Measurements from ENCODE around the gene GABARAP. TPM values are rescaled to one million over a fixed set of nuclear protein-coding genes. Genes with fewer than 3 reads are reported as not detected.
A peak's percentile ranks its signal among the peaks of the same experiment; 100 is the strongest.

The GABARAP gene
- total RNA-seq, 1 donor from 2014 or later = 418 TPM

DNA sequence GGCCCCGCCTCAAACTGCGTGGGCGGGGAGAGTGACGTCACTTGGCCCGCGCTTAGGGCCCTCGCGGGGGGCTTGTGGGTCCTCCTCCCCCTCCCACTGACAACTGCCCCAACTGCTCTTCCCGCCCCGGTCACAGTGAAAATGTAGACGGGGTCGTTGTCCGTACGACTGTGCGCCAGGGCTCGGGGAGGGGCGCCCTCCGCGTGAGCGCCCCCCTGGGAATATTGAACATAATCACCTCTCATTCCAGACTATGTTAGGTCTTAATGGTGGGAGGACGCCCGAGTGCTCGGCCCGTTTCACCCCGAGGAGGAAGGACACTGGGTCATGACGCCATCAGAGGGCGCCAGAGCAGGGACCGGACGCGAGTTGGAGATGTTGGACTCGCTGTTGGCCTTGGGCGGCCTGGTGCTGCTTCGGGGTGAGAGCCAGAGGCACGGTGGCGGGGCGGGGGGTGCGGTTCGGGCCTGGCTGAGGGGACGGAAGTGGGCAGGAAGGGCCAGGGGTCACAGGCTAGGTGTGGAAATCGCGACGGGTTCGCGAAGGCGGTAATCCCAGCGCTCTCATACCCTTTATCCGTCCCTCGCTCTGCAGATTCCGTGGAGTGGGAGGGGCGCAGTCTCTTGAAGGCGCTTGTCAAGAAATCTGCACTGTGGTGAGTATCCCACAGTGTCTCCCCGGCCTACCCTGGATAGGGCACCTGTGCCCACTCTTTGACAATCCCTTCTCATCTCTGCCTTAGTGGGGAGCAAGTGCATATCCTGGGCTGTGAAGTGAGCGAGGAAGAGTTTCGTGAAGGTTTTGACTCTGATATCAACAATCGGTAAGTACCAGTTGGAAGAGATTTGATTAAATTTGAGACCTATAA, 10.2 kb upstream of the GABARAP start, which contains the start of gene ELP5:
TSS of gene ELP5 (plus strand) at position 40 of the 868 bp plus-strand sequence. CDS start at position 376, 336 bp downstream.
- Mint-ChIP-seq H3K27me3 (ENCODE audit: unreplicated experiment) (peaks cover 12% of the 10 kb centered on the region), H3K36me3 (ENCODE audit: low read depth, unreplicated experiment) (peaks cover 30% of the 10 kb centered on the region), H3K4me3 (ENCODE audit: unreplicated experiment) (peak within 1 kb of the TSS; percentile 93), H3K27ac (ENCODE audit: unreplicated experiment) (peak within 1 kb of the TSS; percentile 99), H3K9me3 (ENCODE audit: unreplicated experiment) (no peaks in the 10 kb centered on the region), H3K4me1 (ENCODE audit: unreplicated experiment) (peaks cover 31% of the 10 kb centered on the region)
- peak; percentile 99 for DNase-seq (ENCODE audit: low spot score)
- TF ChIP-seq, protein P1, sequence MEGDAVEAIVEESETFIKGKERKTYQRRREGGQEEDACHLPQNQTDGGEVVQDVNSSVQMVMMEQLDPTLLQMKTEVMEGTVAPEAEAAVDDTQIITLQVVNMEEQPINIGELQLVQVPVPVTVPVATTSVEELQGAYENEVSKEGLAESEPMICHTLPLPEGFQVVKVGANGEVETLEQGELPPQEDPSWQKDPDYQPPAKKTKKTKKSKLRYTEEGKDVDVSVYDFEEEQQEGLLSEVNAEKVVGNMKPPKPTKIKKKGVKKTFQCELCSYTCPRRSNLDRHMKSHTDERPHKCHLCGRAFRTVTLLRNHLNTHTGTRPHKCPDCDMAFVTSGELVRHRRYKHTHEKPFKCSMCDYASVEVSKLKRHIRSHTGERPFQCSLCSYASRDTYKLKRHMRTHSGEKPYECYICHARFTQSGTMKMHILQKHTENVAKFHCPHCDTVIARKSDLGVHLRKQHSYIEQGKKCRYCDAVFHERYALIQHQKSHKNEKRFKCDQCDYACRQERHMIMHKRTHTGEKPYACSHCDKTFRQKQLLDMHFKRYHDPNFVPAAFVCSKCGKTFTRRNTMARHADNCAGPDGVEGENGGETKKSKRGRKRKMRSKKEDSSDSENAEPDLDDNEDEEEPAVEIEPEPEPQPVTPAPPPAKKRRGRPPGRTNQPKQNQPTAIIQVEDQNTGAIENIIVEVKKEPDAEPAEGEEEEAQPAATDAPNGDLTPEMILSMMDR (IDR thresholded peaks at IDR 0.05; ENCODE audit: unreplicated experiment) = no peak

DNA sequence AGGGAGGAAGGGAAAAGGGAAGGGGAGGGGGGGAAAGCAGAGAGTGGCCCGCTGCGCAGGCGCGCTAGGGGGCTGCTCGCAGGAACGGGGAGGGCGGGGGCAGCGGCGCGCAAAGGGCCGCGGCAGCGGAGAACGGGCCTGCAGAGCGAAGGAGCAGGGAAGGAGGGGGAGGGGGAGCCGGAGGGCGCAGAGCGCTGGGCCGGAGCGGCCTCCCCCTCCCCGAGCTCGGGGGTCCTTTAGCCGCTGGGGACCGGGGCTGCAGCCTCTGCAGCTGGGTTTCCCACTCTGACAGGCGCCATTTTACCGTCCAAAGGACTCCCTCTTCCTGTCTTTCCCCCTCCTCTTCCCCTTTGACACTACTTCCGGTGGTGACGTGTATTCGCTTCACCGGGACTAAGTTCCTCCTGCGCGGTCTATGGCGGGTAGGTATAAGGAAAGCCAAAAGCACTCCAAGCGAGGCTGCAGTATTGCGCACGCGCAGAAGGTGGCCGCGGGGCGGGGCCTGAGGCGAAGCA, 9.5 kb upstream of the GABARAP start, which contains the start of gene CTDNEP1:
TSS of gene CTDNEP1 (minus strand) at position 74 of the 515 bp plus-strand sequence. CDS start 438 bp downstream, outside the sequence.
- Mint-ChIP-seq H3K27me3 (ENCODE audit: unreplicated experiment) (peaks cover 14% of the 10 kb centered on the region), H3K27ac (ENCODE audit: unreplicated experiment) (peak within 1 kb of the TSS; percentile 99), H3K36me3 (ENCODE audit: low read depth, unreplicated experiment) (peaks cover 28% of the 10 kb centered on the region), H3K4me3 (ENCODE audit: unreplicated experiment) (peak within 1 kb of the TSS; percentile 93), H3K4me1 (ENCODE audit: unreplicated experiment) (peaks cover 33% of the 10 kb centered on the region), H3K9me3 (ENCODE audit: unreplicated experiment) (no peaks in the 10 kb centered on the region)
- DNase-seq (ENCODE audit: low spot score) = peak; percentile 78
- TF ChIP-seq, protein P1 (IDR thresholded peaks at IDR 0.05; ENCODE audit: unreplicated experiment) = no peak

DNA sequence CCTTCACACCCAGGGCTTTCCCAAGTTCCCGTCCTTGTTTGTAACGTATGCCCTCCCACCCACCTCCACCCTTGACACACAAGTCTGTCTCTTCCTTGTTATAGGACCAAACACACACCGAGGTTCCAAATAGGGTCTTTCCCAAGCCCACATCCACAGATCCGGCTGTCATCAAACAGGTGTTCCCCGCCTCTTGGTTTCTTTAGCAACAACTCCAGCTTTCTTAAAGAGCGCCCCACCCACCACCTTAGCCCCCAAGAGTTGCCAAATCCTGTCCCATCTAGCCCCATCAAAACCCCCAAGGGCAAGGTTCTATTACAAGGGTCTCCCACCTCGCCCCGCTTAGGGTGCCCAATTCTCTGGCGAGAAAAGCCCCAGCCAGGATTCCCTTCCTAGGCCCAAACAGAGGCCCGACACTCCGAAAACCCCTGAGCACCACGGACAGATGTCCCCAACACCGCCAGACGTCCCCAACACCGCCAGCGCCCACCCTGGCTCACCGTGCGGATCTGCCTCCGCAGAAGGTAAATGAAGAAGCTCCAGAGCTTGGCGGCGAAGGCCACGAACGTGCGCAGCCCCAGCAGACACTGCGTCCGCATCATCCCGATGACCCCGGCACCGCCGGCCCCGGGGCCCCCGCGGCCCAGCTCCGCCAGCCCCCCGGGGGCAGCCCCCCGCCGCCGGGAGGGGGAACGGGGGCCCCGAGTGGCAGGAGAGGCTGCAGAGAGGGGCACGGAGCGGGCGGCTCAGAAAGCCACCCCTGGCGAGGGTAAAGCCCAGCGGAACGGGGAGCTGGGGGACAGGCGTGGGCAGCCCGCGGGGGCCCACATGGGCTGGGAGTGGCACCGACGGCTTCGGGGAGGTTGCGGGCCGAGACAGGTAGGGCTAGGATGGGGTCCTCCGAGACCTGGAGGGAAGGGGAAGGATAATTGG, 8.7 kb upstream of the GABARAP start:
- H3K27ac Mint-ChIP-seq (ENCODE audit: unreplicated experiment) = peak overlapping the region; percentile 96
- DNase-seq (ENCODE audit: low spot score) = no peak
- peaks cover 30% of the 10 kb centered on the region for H3K36me3 Mint-ChIP-seq (ENCODE audit: low read depth, unreplicated experiment)
- no peaks in the 10 kb centered on the region for H3K9me3 Mint-ChIP-seq (ENCODE audit: unreplicated experiment)
- TF ChIP-seq, protein P1 (IDR thresholded peaks at IDR 0.05; ENCODE audit: unreplicated experiment) = no peak
- peaks cover 33% of the 10 kb centered on the region for H3K4me1 Mint-ChIP-seq (ENCODE audit: unreplicated experiment)
- H3K4me3 Mint-ChIP-seq (ENCODE audit: unreplicated experiment) = peak overlapping the region; percentile 93
- peaks cover 12% of the 10 kb centered on the region for H3K27me3 Mint-ChIP-seq (ENCODE audit: unreplicated experiment)

DNA sequence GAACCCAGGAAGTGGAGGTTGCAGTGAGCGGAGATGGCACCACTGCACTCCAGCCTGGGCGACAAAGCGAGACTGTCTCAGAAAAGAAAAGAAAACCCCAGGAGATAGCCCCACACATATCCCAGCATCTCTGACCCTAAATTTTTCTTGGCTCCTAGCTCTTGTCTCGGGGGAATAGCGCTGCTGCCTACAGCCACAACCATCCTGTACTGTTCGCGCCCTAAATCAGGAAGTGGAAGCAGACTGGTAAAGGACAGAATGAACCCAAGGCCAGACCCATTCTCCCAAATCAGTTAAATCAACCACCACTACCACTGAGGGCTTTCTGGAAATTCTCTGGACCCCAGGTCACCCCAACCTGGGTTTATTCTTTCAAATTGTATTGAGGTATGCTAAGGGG, 7.6 kb upstream of the GABARAP start:
- Mint-ChIP-seq H3K4me1 (ENCODE audit: unreplicated experiment) (peaks cover 33% of the 10 kb centered on the region), H3K27me3 (ENCODE audit: unreplicated experiment) (peaks cover 12% of the 10 kb centered on the region)

More for the DNA sequence above, 7.6 kb upstream of the GABARAP start:
- TF ChIP-seq, protein P1 (IDR thresholded peaks at IDR 0.05; ENCODE audit: unreplicated experiment) = no peak
- DNase-seq (ENCODE audit: low spot score) = no peak
- H3K27ac Mint-ChIP-seq (ENCODE audit: unreplicated experiment) = no peak overlapping the region
- no peaks in the 10 kb centered on the region for H3K9me3 Mint-ChIP-seq (ENCODE audit: unreplicated experiment)
- H3K36me3 Mint-ChIP-seq (ENCODE audit: low read depth, unreplicated experiment) = peaks cover 32% of the 10 kb centered on the region
- peak overlapping the region; percentile 93 for H3K4me3 Mint-ChIP-seq (ENCODE audit: unreplicated experiment)

All from endothelial cell (in vitro differentiated cells).